Lower leg skin (tissue), 3 donors: ENCODE measurements around the gene FAM153A.
"Not testable (repeated sequence)": the region's sequence is repeated elsewhere in the genome, so short reads cannot be mapped to it uniquely, and the experiment has no call there.

Experiments
- POLR2A ChIP-seq, 2 donors: fragments of 450-650 bp; IDR thresholded peaks; one replicate each; pipeline ENCODE4 v1.6.1; 2016 to 2017; ENCODE audit warnings: antibody characterized with exemption in 2 of 2, mild to moderate bottlenecking in 1 of 2, moderate library complexity in 1 of 2
- TF ChIP-seq, protein P1 (sequence below), 3 donors: fragments of 450-650 bp; IDR thresholded peaks; one replicate each; pipeline ENCODE4 v1.5.1; 2016; ENCODE audit warnings: antibody characterized with exemption in 3 of 3, mild to moderate bottlenecking in 3 of 3, moderate library complexity in 2 of 3

DNA sequence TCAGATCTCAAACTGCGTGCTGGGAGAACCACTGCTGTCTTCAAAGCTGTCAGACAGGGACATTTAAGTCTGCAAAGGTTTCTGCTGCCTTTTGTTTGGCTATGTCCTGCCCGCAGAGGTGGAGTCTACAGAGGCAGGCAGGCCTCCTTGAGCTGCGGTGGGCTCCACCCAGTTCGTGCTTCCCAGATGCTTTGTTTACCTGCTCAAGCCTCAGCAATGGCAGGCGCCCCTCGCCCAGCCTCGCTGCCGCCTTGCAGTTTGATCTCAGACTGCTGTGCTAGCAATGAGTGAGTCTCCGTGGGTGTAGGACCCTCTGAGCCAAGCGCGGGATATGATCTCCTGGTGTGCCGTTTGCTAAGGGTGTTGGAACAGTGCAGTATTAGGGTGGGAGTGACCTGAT is 8.9 kb upstream of the FAM153A start:
- TF ChIP-seq, protein P1, sequence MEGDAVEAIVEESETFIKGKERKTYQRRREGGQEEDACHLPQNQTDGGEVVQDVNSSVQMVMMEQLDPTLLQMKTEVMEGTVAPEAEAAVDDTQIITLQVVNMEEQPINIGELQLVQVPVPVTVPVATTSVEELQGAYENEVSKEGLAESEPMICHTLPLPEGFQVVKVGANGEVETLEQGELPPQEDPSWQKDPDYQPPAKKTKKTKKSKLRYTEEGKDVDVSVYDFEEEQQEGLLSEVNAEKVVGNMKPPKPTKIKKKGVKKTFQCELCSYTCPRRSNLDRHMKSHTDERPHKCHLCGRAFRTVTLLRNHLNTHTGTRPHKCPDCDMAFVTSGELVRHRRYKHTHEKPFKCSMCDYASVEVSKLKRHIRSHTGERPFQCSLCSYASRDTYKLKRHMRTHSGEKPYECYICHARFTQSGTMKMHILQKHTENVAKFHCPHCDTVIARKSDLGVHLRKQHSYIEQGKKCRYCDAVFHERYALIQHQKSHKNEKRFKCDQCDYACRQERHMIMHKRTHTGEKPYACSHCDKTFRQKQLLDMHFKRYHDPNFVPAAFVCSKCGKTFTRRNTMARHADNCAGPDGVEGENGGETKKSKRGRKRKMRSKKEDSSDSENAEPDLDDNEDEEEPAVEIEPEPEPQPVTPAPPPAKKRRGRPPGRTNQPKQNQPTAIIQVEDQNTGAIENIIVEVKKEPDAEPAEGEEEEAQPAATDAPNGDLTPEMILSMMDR (IDR thresholded peaks at IDR 0.05) = not testable (repeated sequence)
- TF ChIP-seq POLR2A (IDR thresholded peaks at IDR 0.05) = not testable (repeated sequence)
